Measurements from ENCODE around the gene OSGEP.
A peak's percentile ranks its signal among the peaks of the same experiment; 100 is the strongest.
"Not testable (repeated sequence)": the region's sequence is repeated elsewhere in the genome, so short reads cannot be mapped to it uniquely, and the experiment has no call there.

OSGEP gene

GRCh38 chr14:20469242-20469889, 14.8 kb upstream of the OSGEP start, which contains the start of gene PNP:
TSS of gene PNP (plus strand) at chr14:20469406. CDS start at chr14:20469525, 119 bp downstream.
- peak; percentile 70 for DNase-seq

- no peak for DNase-seq
These were observed 14.2 kb upstream of the OSGEP start for GRCh38 chr14:20468764-20469241.

GRCh38 chr14:20461225-20462141, 6.9 kb upstream of the OSGEP start, which contains the start of gene PIP4P1:
TSS of gene PIP4P1 (minus strand) at chr14:20461434. CDS start at chr14:20461325, 109 bp downstream.
- DNase-seq: peak; percentile 98

GRCh38 chr14:20460458-20461224, 6.0 kb upstream of the OSGEP start:
- no peak for DNase-seq

- no peak for DNase-seq
These were observed 3.6 kb upstream of the OSGEP start for GRCh38 chr14:20458031-20458789.

GRCh38 chr14:20456971-20457370, 2.4 kb upstream of the OSGEP start:
- no peak for DNase-seq

- no peak for DNase-seq
These were observed 1.0 kb upstream of the OSGEP start for GRCh38 chr14:20455355-20456300.

GRCh38 chr14:20452831-20453230, 1.8 kb downstream of the OSGEP start:
- DNase-seq: not testable (repeated sequence)

- DNase-seq: no peak
These were observed 7.7 kb downstream of the OSGEP start for GRCh38 chr14:20446889-20447288.

- DNase-seq: not testable (repeated sequence)
These were observed 11.0 kb downstream of the OSGEP start for GRCh38 chr14:20443650-20444049.

- no peak for DNase-seq
These were observed 13.2 kb downstream of the OSGEP start for GRCh38 chr14:20441461-20441860.

- DNase-seq: no peak
These were observed 13.7 kb downstream of the OSGEP start for GRCh38 chr14:20440882-20441281.

- DNase-seq: no peak
These were observed 14.1 kb downstream of the OSGEP start for GRCh38 chr14:20440465-20440864.

GRCh38 chr14:20438664-20439063, 15.9 kb downstream of the OSGEP start:
- DNase-seq: no peak

GRCh38 chr14:20436363-20436755, 18.3 kb downstream of the OSGEP start:
- DNase-seq: no peak

- DNase-seq: no peak
These were observed 18.8 kb downstream of the OSGEP start, which contains the start of gene KLHL33 for GRCh38 chr14:20435582-20436362. TSS of gene KLHL33 (minus strand) at chr14:20436166. CDS start at chr14:20435811, 355 bp downstream.

- DNase-seq: no peak
These were observed 19.7 kb downstream of the OSGEP start for GRCh38 chr14:20434701-20435581.

- peak; percentile 83 for DNase-seq
These were observed 24.6 kb downstream of the OSGEP start for GRCh38 chr14:20429801-20430669.
